ENCODE data around the gene HIVEP2.

GRCh38 chr6:142706210-142706609 lies 238.8 kb downstream of the HIVEP2 start:
- TF ChIP-seq, protein P1, sequence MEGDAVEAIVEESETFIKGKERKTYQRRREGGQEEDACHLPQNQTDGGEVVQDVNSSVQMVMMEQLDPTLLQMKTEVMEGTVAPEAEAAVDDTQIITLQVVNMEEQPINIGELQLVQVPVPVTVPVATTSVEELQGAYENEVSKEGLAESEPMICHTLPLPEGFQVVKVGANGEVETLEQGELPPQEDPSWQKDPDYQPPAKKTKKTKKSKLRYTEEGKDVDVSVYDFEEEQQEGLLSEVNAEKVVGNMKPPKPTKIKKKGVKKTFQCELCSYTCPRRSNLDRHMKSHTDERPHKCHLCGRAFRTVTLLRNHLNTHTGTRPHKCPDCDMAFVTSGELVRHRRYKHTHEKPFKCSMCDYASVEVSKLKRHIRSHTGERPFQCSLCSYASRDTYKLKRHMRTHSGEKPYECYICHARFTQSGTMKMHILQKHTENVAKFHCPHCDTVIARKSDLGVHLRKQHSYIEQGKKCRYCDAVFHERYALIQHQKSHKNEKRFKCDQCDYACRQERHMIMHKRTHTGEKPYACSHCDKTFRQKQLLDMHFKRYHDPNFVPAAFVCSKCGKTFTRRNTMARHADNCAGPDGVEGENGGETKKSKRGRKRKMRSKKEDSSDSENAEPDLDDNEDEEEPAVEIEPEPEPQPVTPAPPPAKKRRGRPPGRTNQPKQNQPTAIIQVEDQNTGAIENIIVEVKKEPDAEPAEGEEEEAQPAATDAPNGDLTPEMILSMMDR (IDR thresholded peaks at IDR 0.05) = no peak
- no peak for TF ChIP-seq POLR2A (IDR thresholded peaks at IDR 0.05)
- no peak for TF ChIP-seq EP300 (IDR thresholded peaks at IDR 0.05)
